ENCODE data around the gene BLM.

- TF ChIP-seq POLR2A (IDR thresholded peaks at IDR 0.05; ENCODE audit: control extremely low read depth in 1 of 2, low read depth in 2 of 2, low read length in 2 of 2): no peak
- TF ChIP-seq SP1 (IDR thresholded peaks at IDR 0.05; ENCODE audit: low read depth, low read length): no peak
- TF ChIP-seq CTCF (IDR thresholded peaks at IDR 0.05; ENCODE audit: control extremely low read depth in 1 of 3, insufficient read depth in 1 of 3, low read depth in 1 of 3, low read length in 3 of 3): no peak
- no peak for TF ChIP-seq CBX5 (IDR thresholded peaks at IDR 0.05; ENCODE audit: low read depth, low read length)
- no peak for TF ChIP-seq POLR2AphosphoS5 (IDR thresholded peaks at IDR 0.05; ENCODE audit: low read depth, low read length)
- TF ChIP-seq RAD21 (IDR thresholded peaks at IDR 0.05 in 1 of 2, conservative IDR thresholded peaks at IDR 0.05 in 1 of 2; ENCODE audit: low read depth in 2 of 2, low read length in 2 of 2): no peak
- TF ChIP-seq CHD2 (IDR thresholded peaks at IDR 0.05; ENCODE audit: low read length): no peak
- TF ChIP-seq SIN3A (conservative IDR thresholded peaks at IDR 0.05 in 1 of 2, IDR thresholded peaks at IDR 0.05 in 1 of 2; ENCODE audit: low read depth in 1 of 2, low read length in 2 of 2): no peak
- no peak for TF ChIP-seq SAP30 (IDR thresholded peaks at IDR 0.05; ENCODE audit: insufficient read depth, insufficient replicate concordance, low read length)
- no peak for TF ChIP-seq SIX5 (IDR thresholded peaks at IDR 0.05; ENCODE audit: low read depth, low read length)
- no peak for TF ChIP-seq RFX5 (IDR thresholded peaks at IDR 0.05; ENCODE audit: borderline replicate concordance, low read depth, low read length)
These were observed 138.0 kb downstream of the BLM start for GRCh38 chr15:90855139-90855538.

Data from H1 (cell line).